ENCODE results near the gene MED12. TPM values are rescaled to one million over a fixed set of nuclear protein-coding genes. Genes with fewer than 3 reads are reported as not detected.
A peak's percentile ranks its signal among the peaks of the same experiment; 100 is the strongest.

Gene MED12
- total RNA-seq, 2 donors from 2014 or later: 14.8 to 25.5 TPM

GRCh38 chrX:71128166-71128833 is 9.9 kb downstream of the MED12 start:
- Histone ChIP-seq H3K36me3 (peaks cover 74% of the 10 kb centered on the region), H3K27me3 (no peaks in the 10 kb centered on the region)
- DNase-seq (ENCODE audit: low spot score): no peak

GRCh38 chrX:71128915-71129765 is 10.7 kb downstream of the MED12 start:
- peak; percentile 67 for DNase-seq (ENCODE audit: low spot score)
- Histone ChIP-seq H3K4me3 (no peak overlapping the region), H3K36me3 (peaks cover 70% of the 10 kb centered on the region), H3K27ac (no peak overlapping the region), H3K27me3 (no peaks in the 10 kb centered on the region), H3K4me1 (no peaks in the 10 kb centered on the region), H3K9me3 (no peaks in the 10 kb centered on the region)
- peak; percentile 50 to 75 for TF ChIP-seq CTCF (IDR thresholded peaks at IDR 0.05)

More at GRCh38 chrX:71128166-71128833, 9.9 kb downstream of the MED12 start:
- Histone ChIP-seq H3K9me3 (no peaks in the 10 kb centered on the region), H3K27ac (no peak overlapping the region), H3K4me1 (no peaks in the 10 kb centered on the region), H3K4me3 (no peak overlapping the region)
- no peak for TF ChIP-seq CTCF (IDR thresholded peaks at IDR 0.05)

- no peak overlapping the region for H3K4me3 ChIP-seq
- no peak for TF ChIP-seq CTCF (IDR thresholded peaks at IDR 0.05)
- H3K27ac ChIP-seq: no peak overlapping the region
- H3K9me3 ChIP-seq: no peaks in the 10 kb centered on the region
- H3K4me1 ChIP-seq: no peaks in the 10 kb centered on the region
- DNase-seq (ENCODE audit: low spot score): no peak
- no peaks in the 10 kb centered on the region for H3K27me3 ChIP-seq
- H3K36me3 ChIP-seq: peaks cover 57% of the 10 kb centered on the region
Observed at GRCh38 chrX:71131510-71131909, 13.1 kb downstream of the MED12 start.

GRCh38 chrX:71140440-71140839 is 22.0 kb downstream of the MED12 start:
- Histone ChIP-seq H3K9me3 (no peaks in the 10 kb centered on the region), H3K27me3 (no peaks in the 10 kb centered on the region), H3K4me1 (peaks cover 0 to 11% of the 10 kb centered on the region in 2 donors), H3K27ac (no peak overlapping the region), H3K4me3 (no peak overlapping the region), H3K36me3 (peaks cover 26% of the 10 kb centered on the region)
- DNase-seq (ENCODE audit: low spot score): no peak
- no peak for TF ChIP-seq CTCF (IDR thresholded peaks at IDR 0.05)

GRCh38 chrX:71143508-71143907 is 25.1 kb downstream of the MED12 start:
- peaks cover 9% of the 10 kb centered on the region for H3K36me3 ChIP-seq
- no peaks in the 10 kb centered on the region for H3K27me3 ChIP-seq
- TF ChIP-seq CTCF (IDR thresholded peaks at IDR 0.05): no peak
- DNase-seq (ENCODE audit: low spot score): peak; percentile 63
- no peak overlapping the region for H3K27ac ChIP-seq
- no peak overlapping the region for H3K4me3 ChIP-seq
- H3K4me1 ChIP-seq: peaks cover 0 to 13% of the 10 kb centered on the region in 2 donors
- H3K9me3 ChIP-seq: no peaks in the 10 kb centered on the region
